Activated naive CD4-positive, alpha-beta T cell treated with anti-CD3 and anti-CD28 coated beads, Interleukin-2, amount 50 U/mL, for 24 hours (primary cell): ENCODE results near the gene CCL4.
"Not testable (repeated sequence)": the region's sequence is repeated elsewhere in the genome, so short reads cannot be mapped to it uniquely, and the experiment has no call there.

Source experiments
- H3K27ac Mint-ChIP-seq: one replicate; pipeline ENCODE4 v1.8.0; 2021; ENCODE audit warnings: mild to moderate bottlenecking, mixed read lengths
- H3K27me3 Mint-ChIP-seq: one replicate; pipeline ENCODE4 v1.8.0; 2021; ENCODE audit warnings: mixed read lengths
- H3K36me3 Mint-ChIP-seq: one replicate; pipeline ENCODE4 v1.8.0; 2021; ENCODE audit warnings: mixed read lengths
- H3K4me1 Mint-ChIP-seq: one replicate; pipeline ENCODE4 v1.8.0; 2021; ENCODE audit warnings: mixed read lengths
- H3K4me3 Mint-ChIP-seq: one replicate; pipeline ENCODE4 v1.8.0; 2021; ENCODE audit warnings: mild to moderate bottlenecking, mixed read lengths
- H3K9me3 Mint-ChIP-seq: one replicate; pipeline ENCODE4 v1.8.0; 2021; ENCODE audit warnings: mixed read lengths

Gene CCL4

DNA sequence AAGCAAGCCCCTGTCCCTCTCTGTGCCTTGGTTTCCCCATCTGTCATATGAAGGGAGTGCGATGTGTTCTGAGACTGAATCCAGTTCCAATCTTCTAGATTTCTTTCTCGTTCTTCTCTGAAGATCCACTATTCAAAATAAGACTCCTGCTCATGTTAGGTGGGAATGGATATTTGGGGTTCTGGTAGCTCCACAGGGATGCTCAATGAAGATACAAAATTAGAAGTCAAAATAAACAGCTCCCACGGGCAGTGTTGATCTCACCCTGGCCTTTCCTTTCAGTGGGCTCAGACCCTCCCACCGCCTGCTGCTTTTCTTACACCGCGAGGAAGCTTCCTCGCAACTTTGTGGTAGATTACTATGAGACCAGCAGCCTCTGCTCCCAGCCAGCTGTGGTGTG is 619 bp downstream of the CCL4 start:
- not testable (repeated sequence) for H3K9me3 Mint-ChIP-seq, H3K36me3 Mint-ChIP-seq, H3K4me1 Mint-ChIP-seq, H3K27ac Mint-ChIP-seq
- peak overlapping the region; percentile 77 for H3K4me3 Mint-ChIP-seq
- H3K27me3 Mint-ChIP-seq: peaks cover 13% of the 10 kb centered on the region

DNA sequence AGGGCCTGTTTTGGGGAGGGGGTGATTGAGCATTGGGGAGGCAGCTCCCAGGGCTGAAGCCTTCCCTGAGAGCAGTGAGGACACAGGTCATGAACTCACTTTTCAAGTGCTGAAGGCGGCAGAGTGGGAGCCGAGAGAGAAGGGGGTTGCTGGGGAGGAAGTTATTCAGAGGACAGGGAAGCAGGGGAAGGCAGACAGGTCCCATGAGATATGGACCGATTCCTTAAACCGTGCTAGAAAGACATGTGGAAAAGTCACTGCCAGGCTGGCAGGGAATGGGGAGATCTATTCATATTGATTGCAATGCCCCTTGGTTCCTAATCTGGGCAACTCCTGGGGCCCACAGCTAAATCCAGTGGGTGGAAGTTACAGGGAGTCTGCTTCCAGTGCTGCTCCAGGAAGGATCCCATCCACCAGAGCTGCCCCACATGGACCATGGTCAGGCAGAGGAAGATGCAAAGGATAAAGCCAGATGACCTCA is 1.1 kb downstream of the CCL4 start:
- Mint-ChIP-seq H3K4me3 (peak overlapping the region; percentile 77), H3K36me3 (peaks cover 2% of the 10 kb centered on the region), H3K27me3 (peaks cover 13% of the 10 kb centered on the region), H3K4me1 (no peaks in the 10 kb centered on the region), H3K27ac (no peak overlapping the region), H3K9me3 (no peaks in the 10 kb centered on the region)

DNA sequence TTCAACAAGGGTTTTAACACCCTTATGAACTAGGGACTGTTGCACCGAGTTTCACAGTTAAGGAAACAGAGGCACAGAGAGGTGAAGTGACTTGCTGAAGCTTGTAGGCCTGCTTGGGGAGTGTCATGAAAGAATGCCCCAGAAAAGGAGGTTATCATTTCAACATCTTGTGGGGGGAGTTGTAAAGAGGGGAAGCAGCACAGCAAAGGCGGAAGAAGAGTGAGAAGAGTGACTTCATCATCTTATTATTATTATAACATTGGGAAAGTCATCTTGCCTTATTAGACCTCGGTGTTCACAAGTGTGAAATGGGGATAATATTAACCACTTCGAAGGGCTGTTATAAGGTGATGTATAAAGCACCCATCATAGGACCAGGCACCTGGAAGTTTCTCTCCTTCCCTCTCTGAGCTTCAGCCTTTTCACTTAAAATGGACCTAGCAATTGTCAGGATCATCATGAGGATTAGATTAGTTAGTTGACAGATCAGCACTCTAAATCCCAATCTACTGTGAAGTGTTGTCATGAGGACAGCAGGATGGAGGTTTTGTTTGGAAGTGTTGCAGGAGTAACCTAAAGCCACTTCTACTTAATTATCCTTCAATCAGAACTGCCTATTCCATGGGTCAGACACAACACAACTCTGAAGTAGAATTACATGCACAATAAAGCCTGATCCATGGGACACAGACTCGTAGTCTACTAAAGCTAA is 2.3 kb downstream of the CCL4 start:
- no peaks in the 10 kb centered on the region for H3K9me3 Mint-ChIP-seq
- H3K27me3 Mint-ChIP-seq: peaks cover 11% of the 10 kb centered on the region
- no peaks in the 10 kb centered on the region for H3K36me3 Mint-ChIP-seq
- H3K4me1 Mint-ChIP-seq: no peaks in the 10 kb centered on the region
- H3K4me3 Mint-ChIP-seq: peak overlapping the region; percentile 37
- no peak overlapping the region for H3K27ac Mint-ChIP-seq

DNA sequence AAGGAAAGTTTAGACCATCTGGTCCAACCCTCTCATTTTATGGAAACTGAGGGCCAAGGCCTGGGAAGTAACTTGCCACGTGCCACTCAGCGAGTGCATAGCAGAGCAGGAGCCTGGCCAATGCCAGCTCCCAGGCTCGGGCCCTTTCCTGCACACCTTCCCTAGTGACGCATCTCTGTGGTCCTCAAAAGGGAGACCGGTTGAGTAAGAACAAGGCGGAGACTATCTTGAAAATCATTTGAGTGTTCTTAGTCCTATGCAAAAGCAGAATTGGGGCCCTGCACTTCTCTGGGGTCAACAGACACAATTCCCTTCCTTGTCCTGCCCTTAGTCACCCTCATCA is 2.8 kb downstream of the CCL4 start:
- Mint-ChIP-seq H3K27ac (no peak overlapping the region), H3K4me3 (no peak overlapping the region), H3K4me1 (no peaks in the 10 kb centered on the region), H3K9me3 (no peaks in the 10 kb centered on the region), H3K27me3 (peaks cover 11% of the 10 kb centered on the region), H3K36me3 (no peaks in the 10 kb centered on the region)

DNA sequence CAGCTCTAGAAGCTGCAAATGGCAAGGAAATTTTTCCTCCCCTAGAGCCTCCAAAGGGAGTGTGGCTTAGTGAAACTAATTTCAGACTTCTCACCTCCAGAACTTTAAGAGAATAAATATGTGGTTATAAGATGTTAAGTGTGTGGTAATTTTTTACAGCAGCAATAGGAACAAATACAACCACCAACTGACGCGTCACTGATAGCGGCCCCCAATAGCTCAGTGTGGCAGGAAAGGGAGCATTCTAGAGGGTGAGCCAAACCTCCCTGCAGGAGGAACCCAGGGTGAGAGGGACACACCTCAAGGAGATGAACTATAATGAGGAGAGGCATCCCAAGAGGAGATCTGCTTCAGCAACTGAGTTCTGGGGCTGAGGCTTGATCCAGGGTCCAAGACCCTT is 4.0 kb downstream of the CCL4 start:
- H3K27ac Mint-ChIP-seq: no peak overlapping the region

DNA sequence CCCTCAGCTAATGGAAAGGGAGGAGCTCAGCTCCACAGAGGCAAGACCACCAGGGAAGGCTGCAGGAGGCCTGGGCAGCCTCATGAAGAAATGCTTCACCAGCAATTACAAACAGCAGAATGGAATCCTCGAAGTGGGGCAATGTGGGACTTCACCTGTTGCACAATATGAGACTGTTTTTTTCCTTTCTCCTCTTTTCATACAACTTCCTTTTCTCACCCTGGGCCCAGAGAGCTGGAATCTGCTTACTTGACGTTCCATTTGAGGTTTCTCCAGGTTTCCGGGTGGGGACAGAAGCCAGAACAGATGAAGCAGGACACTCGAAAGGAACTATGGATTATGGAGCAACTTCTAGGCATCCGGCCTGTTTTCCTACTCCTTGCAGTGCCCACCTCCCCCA is 4.6 kb downstream of the CCL4 start:
- not testable (repeated sequence) for H3K36me3 Mint-ChIP-seq, H3K27me3 Mint-ChIP-seq, H3K9me3 Mint-ChIP-seq, H3K4me1 Mint-ChIP-seq, H3K27ac Mint-ChIP-seq, H3K4me3 Mint-ChIP-seq

More for the DNA sequence above, 4.0 kb downstream of the CCL4 start:
- H3K27me3 Mint-ChIP-seq: peaks cover 11% of the 10 kb centered on the region
- no peak overlapping the region for H3K4me3 Mint-ChIP-seq
- H3K9me3 Mint-ChIP-seq: peaks cover 3% of the 10 kb centered on the region
- no peaks in the 10 kb centered on the region for H3K4me1 Mint-ChIP-seq
- H3K36me3 Mint-ChIP-seq: no peaks in the 10 kb centered on the region

DNA sequence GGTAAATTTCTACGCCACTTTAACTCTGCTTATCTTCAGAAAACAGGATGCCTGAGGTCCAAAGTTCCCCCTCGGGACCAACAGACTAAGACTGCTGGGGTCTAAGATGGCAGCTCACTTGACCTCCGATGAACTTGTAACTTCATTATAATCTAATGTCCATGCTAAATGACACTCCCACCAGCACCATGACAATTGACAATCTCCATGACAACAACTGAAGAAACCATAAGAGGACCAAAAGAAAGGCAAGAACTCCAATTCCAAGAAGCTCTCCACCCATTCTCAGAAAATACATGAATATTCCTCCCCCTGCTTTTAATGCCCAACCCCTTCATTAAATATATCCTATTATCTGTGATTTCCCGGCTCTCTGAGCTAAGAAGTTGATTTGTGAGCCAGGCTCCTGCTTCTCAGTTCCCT is 7.5 kb downstream of the CCL4 start:
- Mint-ChIP-seq H3K27ac (no peak overlapping the region), H3K4me3 (no peak overlapping the region), H3K36me3 (no peaks in the 10 kb centered on the region), H3K4me1 (no peaks in the 10 kb centered on the region), H3K27me3 (peaks cover 3% of the 10 kb centered on the region), H3K9me3 (peaks cover 5% of the 10 kb centered on the region)

DNA sequence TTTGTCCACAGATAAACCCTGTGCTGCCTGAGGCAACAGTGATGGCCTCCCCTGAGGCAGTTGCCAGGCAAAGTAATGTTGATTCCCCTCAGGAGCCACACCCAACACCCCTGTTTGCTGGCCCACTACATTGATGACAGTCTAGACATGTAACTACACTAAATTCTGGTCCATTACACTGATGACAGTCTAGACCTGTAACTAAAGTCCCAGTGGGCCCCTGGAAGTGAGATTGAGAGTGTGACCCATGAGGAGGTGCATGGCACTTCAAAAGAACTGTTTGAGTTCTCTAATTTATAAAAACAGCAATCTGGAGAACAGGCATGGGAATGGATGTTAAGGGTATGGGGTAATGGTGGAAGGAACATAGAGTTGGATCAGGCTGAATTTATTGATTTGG is 8.9 kb downstream of the CCL4 start:
- Mint-ChIP-seq H3K9me3 (peaks cover 5% of the 10 kb centered on the region), H3K27me3 (peaks cover 3% of the 10 kb centered on the region), H3K4me3 (no peak overlapping the region), H3K4me1 (no peaks in the 10 kb centered on the region), H3K27ac (no peak overlapping the region), H3K36me3 (no peaks in the 10 kb centered on the region)

DNA sequence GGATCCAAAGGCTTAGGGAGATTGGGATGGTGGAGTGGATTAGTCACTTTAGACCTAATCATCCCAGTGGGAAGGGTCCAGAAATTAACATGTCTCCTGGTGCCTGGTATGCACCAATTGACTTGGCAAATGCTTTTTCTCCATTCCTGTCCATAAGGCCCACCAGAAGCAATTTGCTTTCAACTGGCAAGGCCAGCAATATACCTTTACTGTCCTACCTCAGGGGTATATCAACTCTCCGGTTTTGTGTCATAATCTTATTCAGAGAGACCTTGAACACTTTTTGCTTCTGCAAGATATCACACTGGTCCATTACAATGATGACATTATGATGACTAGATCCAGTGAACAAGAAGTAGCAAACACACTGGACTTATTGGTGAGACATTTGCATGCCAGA is 9.5 kb downstream of the CCL4 start:
- H3K4me1 Mint-ChIP-seq, H3K36me3 Mint-ChIP-seq, H3K27me3 Mint-ChIP-seq, H3K27ac Mint-ChIP-seq, H3K9me3 Mint-ChIP-seq, H3K4me3 Mint-ChIP-seq: not testable (repeated sequence)

DNA sequence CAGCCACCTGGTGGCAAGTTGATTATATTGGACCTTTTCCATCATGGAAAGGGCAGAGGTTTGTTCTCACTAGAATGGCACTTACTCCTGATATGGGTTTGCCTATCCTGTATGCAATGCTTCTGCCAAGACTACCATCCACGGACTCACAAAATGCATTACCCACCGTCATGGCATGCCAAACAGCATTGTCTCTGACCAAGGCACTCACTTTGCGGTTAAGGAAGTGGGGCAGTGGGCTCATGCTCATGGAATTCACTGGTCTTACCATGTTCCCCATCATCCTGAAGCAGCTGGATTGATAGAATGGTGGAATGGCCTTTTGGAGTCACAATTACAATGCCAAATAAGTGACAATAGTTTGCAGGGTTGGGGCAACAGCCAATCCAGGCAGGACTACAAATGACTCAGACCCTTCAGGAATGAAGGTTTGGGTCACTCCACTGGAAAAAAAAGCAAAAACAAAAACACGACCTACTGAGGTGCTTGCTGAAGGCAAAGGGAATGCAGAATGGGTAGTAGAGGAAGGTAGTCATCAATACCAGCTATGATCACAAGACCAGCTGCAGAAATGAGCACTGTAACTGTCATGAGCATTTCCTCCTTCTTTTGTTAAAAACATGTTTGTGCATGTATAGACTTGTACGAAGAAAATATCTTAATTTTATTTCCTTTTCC is 11.5 kb downstream of the CCL4 start:
- H3K36me3 Mint-ChIP-seq, H3K4me1 Mint-ChIP-seq, H3K27me3 Mint-ChIP-seq, H3K9me3 Mint-ChIP-seq, H3K27ac Mint-ChIP-seq, H3K4me3 Mint-ChIP-seq: not testable (repeated sequence)

DNA sequence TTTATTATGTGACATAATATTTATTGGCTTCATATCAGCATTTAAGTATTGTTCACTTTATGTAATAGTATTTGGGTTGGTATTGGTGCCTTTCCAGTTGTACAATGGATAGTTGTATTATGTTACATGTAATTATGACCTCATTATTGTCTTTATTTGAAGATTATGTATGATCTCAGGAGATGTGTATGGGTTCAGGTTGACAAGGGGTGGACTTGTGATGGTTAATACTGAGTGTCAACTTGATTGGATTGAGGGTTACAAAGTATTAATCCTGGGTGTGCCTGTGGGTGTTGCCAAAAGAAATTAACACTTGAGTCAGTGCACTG is 12.0 kb downstream of the CCL4 start:
- not testable (repeated sequence) for H3K9me3 Mint-ChIP-seq, H3K4me1 Mint-ChIP-seq, H3K27ac Mint-ChIP-seq, H3K36me3 Mint-ChIP-seq, H3K27me3 Mint-ChIP-seq, H3K4me3 Mint-ChIP-seq

DNA sequence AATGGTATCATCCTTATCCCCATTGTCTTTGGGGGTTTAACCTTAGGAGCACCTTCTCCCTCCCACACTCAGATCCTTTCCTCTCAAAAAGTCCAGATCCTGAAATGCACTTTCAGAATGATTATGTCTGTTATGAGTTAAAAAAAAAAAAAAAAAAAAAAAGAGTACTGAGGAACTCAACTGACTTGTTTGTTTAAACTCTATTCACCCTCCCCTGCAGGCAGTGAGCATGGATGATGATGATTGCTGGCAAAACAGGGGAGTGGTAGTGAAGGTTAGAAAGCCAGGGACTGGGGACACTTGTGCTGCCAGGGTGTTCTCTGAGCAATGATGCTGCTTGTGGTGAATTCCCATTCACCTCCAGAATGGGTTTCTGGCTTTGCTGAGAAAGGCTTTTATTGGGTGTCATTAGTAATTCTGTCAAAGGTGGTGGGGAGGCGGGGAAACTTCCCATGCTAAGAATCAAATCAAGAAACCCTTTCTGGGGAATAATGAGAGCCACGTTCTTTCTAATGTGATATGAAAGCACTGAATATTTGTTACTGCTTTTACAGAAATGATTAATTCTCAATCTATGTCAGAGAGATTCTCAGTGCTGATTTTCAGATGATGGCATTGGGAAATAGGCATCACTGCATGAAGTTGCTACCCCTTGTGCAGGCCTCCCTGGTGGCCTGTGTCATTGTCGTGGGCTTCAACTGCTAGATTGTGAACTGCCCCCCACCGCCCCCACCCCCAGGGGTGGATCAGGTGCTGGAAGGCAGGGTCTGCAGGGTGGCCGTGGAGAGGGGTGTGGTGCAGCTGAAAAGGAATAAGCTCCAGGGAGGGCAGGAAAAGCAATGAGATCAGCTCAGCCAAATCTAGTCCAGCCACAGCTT is 14.1 kb downstream of the CCL4 start:
- Mint-ChIP-seq H3K4me1 (no peaks in the 10 kb centered on the region), H3K27me3 (peaks cover 3% of the 10 kb centered on the region), H3K36me3 (no peaks in the 10 kb centered on the region), H3K9me3 (peaks cover 1% of the 10 kb centered on the region), H3K27ac (no peak overlapping the region), H3K4me3 (no peak overlapping the region)

DNA sequence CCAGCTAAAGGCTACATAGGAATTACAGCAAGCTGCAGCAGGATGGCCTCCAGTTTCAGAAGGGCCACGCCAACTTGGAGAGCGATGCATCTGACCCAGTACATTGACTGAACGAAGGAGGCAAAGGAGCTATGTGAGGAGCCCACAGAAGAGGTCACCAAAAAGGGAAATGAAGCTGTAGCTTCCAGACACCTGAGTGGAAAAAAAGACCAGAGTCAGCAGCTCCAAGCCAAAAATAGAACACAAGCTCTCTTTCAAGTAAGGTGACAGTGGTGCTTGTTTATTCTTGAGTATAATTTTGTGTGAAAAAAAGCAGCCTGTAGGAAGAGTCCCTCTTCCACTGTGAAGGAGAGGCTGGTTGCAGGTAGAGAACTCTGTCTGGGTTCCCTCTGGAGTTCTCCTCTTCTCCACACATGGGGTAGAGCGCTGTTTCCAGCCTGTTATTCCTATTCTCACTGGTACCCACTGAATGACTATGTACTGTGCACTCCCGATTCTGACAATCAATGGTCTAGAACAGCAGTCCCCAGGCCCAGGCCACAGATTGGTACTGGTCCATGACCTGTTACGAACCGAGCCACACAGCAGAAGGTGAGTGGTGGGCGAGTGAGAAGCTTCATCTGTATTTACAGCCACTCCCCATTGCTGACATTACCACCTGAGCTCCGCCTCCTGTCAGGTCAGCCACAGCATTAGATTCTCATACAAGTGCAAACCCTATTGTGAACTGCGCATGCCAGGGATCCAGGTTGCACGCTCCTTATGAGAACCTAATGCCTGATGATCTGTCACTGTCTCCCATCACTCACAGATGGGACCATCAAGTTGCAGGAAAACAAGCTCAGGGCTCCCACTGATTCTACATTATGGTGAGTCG is 15.1 kb downstream of the CCL4 start:
- Mint-ChIP-seq H3K27me3 (peaks cover 3% of the 10 kb centered on the region), H3K9me3 (no peaks in the 10 kb centered on the region), H3K4me3 (no peak overlapping the region), H3K27ac (no peak overlapping the region), H3K4me1 (no peaks in the 10 kb centered on the region), H3K36me3 (no peaks in the 10 kb centered on the region)

DNA sequence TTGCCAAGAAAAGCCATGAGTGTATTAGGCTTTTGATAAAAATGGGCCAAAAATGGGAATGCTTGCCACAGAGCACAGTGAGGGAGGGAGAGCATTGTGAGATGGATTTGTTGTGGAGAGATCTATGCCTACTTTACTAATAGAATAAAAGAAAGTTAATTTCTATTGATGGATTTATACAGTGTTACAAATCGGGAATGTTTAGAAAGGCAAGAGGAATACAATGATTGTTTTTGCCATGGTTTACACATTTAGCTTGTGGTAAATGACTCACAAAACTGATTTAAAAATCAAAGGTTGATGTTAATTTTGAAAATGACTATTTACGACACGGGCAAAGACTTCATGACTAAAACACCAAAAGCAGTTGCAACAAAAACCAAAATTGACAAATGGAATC is 16.6 kb downstream of the CCL4 start:
- Mint-ChIP-seq H3K4me1 (no peaks in the 10 kb centered on the region), H3K27ac (no peak overlapping the region), H3K9me3 (no peaks in the 10 kb centered on the region), H3K4me3 (no peak overlapping the region), H3K36me3 (no peaks in the 10 kb centered on the region), H3K27me3 (no peaks in the 10 kb centered on the region)

DNA sequence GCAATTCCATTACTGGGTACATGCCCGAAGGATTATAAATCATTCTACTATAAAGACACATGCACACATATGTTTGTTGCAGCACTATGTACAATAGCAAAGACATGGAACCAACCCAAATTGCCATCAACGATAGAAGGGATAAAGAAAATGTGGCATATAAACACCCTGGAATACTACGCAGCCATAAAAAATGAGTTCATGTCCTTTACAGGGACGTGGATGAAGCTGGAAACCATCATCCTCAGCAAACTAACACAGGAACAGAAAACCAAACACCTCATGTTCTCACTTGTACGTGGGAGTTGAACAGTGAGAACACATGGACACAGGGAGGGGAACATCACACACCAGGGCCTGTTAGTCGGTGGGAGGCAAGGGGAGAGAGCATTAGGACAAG is 17.5 kb downstream of the CCL4 start:
- H3K4me1 Mint-ChIP-seq, H3K27me3 Mint-ChIP-seq, H3K4me3 Mint-ChIP-seq, H3K27ac Mint-ChIP-seq, H3K9me3 Mint-ChIP-seq, H3K36me3 Mint-ChIP-seq: not testable (repeated sequence)
